GM20431 (cell line): ENCODE measurements around the gene GNAT2.

Experiments
- in situ Hi-C: fragments of 300-500 bp; cut with MseI, MboI; formaldehyde crosslinking; loops from one replicate; pipeline ENCODE4 v1.15.0; 2020; ENCODE audit warnings: low sequenced_read_pairs; ENCODE audit not compliant: unreplicated experiment

The GNAT2 gene

DNA sequence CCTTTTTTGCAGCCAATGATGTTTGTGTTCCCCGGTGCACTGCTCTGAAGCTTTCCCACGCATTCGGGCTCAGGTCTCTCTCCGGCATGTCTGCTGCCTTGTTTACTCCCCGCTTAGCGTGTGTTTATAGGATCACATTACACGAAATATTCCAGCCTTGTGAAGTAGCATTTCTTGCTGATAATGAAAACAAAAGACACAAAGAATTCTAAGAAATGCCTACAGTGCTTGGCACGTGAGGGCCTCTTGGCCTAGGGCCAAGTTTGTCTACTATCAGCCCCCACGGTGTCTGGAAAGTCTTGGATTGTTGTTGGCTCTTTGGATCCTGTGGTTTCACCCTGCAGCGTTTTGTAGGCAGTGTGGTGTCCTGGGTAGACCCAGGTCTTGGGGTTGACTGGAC, 25.3 kb upstream of the GNAT2 start:
- in situ Hi-C loops, result loop anchor here (25.0 kb wide), 1 partner anchor 343 kb away; the partner anchor contains the start of gene AHCYL1

DNA sequence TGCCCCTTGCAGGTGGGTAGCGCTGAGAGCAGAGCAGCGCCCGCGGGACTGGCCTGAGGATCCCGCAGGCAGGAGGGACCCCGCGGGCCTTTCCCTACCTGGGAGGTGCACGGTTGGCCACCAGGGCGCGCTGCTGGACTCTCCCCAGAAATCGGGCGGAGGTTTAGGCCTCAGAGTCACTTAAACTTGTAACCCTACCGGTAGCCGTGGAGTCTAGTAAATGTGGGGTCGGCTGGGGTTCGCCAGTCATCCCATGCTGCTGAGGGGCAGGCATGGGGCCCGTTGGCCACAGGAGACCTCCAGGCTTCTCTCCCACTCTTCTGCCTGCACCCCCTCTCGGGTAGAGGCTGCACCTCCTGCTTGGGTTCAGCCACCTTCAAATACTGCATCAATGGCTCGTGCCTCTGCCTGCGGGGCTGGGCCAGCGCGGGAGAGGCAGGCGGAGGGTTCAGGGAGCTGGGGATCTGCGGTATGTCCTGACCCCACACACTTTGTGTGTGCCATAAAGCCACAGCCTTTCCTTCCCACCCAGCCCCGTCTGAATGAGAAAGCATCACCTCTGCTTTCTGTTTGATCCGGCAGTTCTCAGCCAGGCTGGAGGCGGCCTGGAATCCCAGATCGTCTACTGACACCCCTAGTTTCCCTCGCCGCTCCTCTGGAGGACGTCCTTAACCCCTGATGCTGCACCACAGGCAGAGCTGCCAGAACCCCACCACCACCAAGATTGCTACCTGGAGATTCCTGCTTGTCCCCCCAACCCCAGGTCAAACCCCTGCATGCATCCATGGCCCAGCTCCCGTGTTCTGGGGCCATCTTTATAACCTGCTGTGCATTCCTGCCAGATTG, 24.2 kb upstream of the GNAT2 start:
- in situ Hi-C loops, result loop anchor here (25.0 kb wide), 1 partner anchor 344 kb away; the partner anchor contains the start of gene AHCYL1

DNA sequence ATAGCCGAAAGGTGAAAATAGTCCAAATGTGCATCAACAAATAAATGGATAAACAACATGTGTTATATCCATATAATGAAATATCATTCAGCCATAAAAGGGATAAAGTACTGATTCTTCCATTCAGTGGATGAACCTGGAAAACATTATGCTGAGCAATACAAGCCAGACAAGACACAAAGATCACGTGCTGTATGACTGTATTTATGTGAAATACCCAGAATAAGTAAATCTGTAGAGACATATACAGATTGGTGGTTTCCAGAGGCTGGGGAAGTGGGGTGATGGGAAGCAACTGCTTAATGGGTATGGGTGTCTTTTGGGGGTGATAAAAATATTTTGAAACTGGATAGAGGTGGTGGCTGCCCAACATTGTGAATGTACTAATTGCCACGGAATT, 23.2 kb upstream of the GNAT2 start:
- in situ Hi-C loops, result loop anchor here (25.0 kb wide), 1 partner anchor 345 kb away; the partner anchor contains the start of gene AHCYL1

DNA sequence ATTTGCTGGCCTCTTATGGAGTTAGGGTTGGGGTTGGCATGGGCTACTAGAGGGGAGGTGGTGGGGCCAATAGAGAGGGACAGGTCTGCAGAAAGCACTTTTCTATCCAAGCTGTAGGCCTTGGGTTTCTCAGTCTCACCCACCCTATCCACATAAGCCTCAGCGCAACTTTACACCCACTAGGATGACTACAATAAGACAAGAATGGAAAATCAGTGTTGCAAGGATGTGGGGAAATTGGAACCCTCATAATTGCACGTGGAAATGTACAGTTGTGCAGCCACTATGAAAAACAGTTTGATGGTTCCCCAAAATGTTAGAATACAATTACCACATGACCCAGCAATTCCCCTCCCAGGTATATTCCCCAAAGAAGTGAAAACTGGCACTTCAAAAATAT, 22.4 kb upstream of the GNAT2 start:
- in situ Hi-C loops, result loop anchor here (25.0 kb wide), 1 partner anchor 345 kb away; the partner anchor contains the start of gene AHCYL1

DNA sequence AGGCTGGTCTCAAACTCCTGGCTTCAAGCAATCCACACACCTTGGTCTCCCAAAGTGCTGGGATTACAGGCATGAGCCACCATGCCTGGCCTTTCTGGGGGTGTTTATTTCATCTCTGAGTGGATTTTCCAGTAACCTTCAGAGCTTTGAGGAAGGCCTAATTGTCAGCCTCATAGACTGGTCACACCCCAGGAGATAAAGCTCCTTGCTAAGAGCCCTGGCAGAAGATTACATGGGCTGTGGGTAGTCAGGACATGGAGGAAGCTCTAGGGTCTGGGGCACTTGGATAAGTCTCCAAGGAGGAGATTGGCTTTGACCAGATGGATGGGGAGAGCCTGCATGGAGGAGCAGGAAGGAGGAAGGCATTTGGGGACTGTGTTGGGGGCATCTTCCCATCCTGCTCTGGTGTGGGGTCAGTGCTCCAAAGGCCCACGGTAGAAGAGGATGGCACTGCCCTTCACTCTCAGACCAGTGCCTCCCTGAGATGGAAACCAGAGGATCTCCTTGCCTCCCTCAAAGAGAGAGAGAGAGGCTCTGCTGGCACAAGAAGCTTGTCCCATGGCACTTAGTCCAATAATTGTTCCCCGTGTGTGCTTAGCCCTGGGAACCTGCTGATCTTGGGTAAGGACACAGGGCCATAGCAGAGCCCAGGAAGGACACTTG, 21.8 kb upstream of the GNAT2 start:
- in situ Hi-C loops, result loop anchor here (25.0 kb wide), 1 partner anchor 346 kb away; the partner anchor contains the start of gene AHCYL1

DNA sequence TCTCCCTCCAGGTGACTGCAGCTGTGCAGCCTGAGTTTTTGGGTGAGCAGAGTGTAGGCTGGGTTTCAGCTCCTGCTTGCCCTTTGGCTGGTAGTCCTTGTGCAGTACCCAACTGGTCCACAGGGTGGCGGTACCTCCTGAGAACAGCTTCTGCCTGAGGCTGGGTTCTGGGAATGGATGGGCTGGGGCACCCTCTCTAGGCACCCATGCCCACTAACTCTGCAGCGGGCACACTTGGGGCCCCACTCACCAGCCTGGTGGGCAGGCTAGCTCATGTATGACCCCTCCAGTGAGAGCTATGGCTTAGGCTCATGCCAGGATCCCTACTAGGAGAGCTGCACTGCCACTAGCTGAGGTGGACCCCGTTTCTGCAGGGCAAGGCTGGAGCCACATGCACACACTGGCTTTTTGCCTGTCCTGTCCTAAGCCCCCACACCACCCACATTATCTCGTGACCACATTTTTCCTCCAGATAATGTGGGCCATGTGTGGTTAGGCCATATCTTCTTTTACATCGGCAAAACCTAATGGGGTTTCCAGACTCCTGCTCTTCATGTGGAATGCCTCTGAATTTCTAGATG, 21.0 kb upstream of the GNAT2 start:
- in situ Hi-C loops, result loop anchor here (25.0 kb wide), 1 partner anchor 347 kb away; the partner anchor contains the start of gene AHCYL1

DNA sequence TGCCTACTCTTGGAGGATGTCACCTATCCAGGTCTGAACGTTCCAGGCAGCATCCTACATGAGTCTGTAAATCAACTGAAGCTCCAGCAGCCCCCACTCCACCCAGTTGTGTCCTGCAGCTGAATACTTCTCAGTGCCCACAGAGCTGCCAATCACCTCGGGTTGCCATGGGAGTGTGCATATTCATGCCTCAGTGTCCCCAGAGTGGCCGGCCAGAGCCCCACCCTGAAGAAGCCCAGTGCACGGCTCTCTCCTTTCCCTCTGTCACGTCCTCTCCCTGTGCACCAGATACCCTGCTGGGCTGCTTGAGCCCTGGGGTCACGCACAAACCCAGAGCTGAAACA, 20.4 kb upstream of the GNAT2 start:
- in situ Hi-C loops, result loop anchor here (25.0 kb wide), 1 partner anchor 347 kb away; the partner anchor contains the start of gene AHCYL1

DNA sequence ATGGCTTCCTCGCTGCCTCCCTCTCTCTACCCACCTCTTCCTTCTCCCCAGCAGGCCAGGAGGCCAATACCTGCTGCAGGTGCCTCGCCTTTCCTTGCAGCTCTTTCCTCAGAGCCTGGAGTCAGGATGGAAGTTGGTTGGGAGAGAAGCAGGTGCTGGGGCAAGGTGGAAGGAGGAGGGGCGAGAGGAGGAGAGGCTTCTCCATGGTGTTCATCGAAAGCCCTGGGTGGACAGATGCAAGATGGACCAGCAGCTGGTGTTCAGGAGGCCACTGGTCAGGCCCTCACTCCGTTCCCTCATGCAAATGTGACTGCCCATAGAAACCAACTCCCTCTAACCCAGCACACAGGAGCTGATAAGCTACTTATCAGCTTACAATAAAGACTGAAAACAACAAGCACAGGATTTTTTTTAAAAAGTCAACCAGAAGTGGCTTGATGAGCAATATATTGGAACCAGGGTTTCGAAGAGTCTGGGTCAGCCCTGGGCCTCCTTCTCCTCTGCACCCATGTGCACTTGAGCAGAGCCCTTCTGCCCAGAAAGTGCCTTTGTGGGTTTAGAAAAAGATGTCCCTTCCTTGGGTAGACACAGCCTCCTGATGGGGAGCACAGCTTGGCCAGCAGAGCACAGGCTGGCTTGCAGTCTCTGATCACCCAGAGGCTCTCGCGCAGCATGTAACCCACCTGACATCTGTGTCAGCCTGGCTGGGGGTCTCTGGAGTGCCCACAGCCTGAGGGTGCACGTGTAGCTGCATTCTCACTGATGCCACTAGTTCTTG, 19.8 kb upstream of the GNAT2 start:
- in situ Hi-C loops, result loop anchor here (25.0 kb wide), 1 partner anchor 348 kb away; the partner anchor contains the start of gene AHCYL1

DNA sequence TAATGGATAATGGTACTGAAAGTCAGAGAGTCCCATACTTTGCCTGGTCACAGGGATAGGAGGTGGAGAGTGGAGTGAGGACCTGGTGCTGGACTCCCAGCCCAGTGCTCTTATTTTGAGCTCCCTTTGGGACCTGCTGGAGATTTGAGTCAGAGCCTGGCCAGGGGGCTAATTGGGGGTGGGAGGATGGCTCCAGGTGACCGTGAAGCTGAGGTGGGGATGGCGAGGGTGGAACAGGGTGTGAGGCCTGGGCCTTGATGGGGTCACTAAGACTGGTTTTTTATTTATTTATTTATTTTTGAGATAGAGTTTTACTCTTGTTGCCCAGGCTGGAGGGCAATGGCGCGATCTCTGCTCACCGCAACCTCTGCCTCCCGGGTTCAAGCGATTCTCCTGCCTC, 18.0 kb upstream of the GNAT2 start:
- in situ Hi-C loops, result loop anchor here (25.0 kb wide), 1 partner anchor 350 kb away; the partner anchor contains the start of gene AHCYL1

DNA sequence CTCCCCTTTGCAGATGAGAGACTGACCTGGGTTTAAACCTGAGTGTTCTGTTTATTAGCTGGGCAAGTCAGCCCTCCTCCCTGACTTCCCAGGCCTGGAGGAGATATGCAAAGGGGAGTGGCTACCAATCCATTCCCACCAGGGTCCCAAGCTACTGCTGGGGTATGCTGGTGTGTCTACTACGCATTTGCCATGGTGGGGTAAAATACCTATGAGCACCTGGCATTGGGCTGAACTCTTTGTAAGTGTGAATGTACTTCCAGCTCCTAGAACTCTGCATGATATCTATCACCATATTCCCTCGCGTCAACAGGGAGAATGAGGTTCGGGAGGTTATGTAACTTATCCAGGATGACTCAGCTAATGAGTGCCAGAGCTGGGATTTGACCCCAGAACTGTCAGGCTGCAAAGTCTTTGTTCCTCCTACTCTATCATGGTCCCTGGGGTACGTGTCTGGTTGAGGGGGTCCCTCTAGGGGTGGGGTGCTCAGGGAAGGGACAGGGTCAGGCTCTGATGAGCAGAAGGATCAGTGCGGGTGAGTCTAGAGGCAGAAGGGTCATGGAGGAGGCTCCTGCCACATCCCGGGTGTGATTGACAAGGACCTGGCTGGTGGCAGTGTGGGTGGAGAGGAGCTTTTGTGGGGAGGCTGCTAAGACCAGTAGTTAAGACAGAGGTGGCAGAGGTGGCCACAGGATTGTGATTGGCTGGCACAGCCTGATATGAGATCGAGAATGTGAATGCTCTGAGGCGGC, 17.0 kb upstream of the GNAT2 start:
- in situ Hi-C loops, result loop anchor here (25.0 kb wide), 1 partner anchor 351 kb away; the partner anchor contains the start of gene AHCYL1

DNA sequence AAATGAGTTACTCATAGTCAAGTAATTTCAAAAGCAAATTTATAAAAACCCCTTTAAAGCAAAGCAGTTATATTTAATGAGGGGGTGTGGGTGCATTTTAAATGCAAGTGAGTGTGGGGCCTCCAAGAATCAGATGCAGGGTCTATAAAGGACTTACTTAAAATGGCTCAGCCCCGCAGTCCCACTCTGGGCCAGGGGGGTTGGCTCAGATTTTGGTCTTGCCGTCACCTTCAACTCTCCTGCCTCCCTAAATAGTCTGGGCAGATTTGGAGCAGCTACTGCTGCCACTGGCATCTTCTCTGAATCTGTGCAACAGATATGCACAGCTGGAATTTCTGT, 16.4 kb upstream of the GNAT2 start:
- in situ Hi-C loops, result loop anchor here (25.0 kb wide), 1 partner anchor 351 kb away; the partner anchor contains the start of gene AHCYL1

DNA sequence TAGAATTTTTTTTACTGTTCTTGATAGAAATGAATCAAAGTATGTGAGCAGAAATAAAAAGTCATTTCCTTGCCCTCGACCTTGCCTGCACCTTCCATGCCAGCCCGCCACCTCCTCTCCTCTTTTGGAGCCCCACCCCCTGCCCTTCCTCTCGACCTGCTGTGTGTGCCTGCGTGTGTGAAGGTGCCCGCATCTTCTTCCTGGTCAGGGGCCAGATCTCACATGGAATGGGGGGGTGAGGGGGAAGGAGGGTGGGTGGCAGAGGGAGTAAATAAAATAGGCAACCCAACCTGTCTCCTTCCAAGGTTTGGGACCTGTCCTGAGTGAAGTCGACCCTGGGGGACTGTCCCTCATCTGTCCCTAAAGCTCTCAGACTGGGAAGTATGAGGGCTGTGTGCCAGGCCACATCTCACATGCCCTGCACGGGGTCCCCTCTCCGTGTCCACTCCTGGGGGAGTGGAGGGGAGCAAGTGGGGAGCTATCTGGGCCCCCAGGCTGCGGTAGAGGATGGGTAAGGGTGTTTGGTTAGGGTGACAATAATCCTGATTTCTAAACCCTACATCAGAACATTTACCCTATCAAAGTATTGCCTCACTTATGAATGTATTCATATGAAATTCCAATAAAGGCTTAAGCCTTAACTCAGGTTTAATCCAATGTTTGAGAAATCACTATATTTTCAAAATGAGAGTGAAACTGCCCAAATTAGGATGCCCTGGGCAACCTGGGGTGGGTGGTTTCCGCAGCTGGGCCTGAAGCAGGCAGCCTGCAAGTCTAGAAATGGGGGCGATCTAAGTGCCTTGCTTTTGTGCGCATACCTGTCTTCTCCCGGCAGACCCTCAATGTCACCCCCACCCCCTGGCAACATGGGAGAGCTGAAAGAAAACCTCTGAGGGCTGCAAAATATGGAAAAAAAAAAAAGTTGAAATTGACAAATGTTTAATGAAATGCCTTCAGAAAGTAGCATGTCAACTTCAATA, 15.6 kb upstream of the GNAT2 start:
- in situ Hi-C loops, result loop anchor here (25.0 kb wide), 1 partner anchor 352 kb away; the partner anchor contains the start of gene AHCYL1

DNA sequence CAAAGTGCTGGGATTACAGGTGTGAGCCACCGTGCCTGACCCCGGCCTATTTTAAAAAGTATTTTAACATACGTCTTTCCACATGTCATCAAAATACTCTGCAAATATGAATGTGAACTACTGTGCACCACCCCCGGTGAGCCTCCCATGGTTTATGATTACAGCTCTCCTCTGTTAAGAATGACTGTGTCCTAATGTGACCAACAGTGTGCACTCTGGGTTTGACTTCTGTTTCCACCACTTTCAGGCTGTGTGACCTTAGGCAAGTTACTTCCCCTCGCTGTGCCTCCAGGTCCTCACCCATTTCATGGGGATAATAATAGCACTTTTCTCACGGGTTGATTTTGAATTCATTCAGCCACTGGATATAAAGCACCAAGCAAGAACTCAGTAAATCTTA, 14.9 kb upstream of the GNAT2 start:
- in situ Hi-C loops, result loop anchor here (25.0 kb wide), 1 partner anchor 353 kb away; the partner anchor contains the start of gene AHCYL1

DNA sequence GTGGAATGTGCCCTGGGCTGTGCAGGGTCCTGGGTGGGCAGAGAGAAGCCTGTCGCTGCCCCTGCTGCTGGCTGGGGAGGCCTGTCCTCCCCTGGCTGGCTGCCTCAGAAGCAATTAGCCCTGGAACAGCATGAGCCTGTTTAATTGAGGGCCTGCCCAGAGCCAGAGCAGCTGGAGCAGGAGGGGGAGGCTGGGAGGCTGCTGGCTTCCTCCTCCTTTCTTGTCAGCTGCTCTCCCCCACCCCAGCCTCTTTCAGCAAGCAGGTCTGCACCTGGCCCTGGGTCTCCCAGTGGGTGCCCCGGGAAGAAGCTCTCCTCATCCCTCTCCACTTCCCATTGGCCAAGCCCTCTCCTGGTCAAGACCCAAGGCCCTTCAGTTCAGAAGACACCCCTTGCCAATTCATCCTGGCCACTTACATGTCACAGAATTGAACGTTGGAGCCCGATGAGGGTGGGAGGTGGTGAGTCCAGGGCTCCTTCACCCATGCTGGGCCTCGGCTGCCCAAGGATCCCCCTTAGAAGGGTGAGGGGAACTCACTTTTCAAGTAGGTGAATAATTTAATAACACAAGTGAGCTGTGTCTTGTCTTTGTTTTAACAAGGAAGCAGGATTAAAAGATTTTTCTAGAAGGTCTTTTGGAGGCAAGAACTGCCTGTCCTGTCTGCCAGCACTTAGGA, 13.4 kb upstream of the GNAT2 start:
- in situ Hi-C loops, result loop anchor here (25.0 kb wide), 1 partner anchor 354 kb away; the partner anchor contains the start of gene AHCYL1

DNA sequence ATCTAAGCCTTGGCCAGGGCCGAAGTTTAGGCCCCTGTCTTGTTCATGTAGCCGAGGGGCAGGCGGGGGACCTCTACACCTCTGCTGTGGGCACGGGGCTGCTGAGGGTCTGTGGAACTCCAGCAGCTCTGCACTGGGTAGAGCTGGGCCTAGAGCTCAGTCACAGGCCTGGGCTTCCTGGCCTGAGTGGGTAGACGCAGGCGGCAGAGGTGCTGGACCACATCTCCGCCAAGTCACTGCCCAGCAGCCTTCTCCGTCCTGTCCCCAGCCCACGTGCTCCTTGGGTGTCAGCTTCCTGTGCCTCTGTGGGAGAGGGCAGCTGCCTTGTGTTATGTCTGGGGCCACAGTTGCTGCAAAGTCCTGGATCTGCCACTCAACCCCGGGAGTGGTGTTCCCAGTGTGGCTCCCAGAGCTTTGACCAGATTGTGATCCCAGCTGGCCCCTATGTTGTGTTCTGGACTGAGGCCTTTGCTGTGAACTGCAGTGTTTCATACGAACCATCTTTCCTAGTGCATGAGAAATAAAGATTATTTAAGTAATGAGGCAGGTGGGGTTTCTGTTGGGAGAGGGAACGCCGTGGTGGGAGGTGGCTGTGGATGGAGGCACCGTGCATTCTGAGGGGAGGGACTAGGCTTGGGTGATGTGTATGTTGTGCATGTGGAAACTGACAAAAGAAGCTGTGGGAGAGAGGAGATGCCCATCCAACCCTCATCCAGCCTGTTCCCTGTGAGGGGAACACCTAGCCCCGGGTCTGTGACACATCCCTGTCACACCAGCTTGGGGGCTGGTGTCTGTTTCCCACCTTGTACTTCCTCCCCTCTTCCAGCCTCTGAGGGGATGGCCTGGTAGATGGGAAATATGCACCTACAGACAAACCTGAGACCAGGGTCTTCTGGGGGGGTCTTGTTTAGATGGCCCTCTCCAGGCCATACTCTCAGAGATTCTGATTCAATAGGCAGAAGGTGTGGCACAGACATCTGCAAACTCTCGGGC, 12.4 kb upstream of the GNAT2 start:
- in situ Hi-C loops, result loop anchor here (25.0 kb wide), 1 partner anchor 355 kb away; the partner anchor contains the start of gene AHCYL1
